Liver (tissue), 9 donors: ENCODE measurements around the gene SERPING1. TPM values are rescaled to one million over a fixed set of nuclear protein-coding genes. Genes with fewer than 3 reads are reported as not detected.

Experiments
- DNase-seq: peaks from one replicate; pipeline ENCODE4 v3.0.0-alpha.2; 2017; ENCODE audit warnings: low spot score
- H3K27ac ChIP-seq, 2 donors: one replicate each; pipeline ENCODE4 v1.7.0; 2013; ENCODE audit warnings: inconsistent platforms in 2 of 2, low read length in 2 of 2, control low read depth in 1 of 2, low read depth in 1 of 2, mild to moderate bottlenecking in 1 of 2
- H3K27me3 ChIP-seq, 4 donors: one replicate each; pipeline versions ENCODE4 v1.6.1 to v1.7.0; 2013; ENCODE audit warnings: low read length in 3 of 4, inconsistent platforms in 1 of 4, mild to moderate bottlenecking in 1 of 4, moderate library complexity in 1 of 4; ENCODE audit not compliant: control insufficient read depth in 4 of 4, insufficient read depth in 4 of 4
- H3K36me3 ChIP-seq, 4 donors: one replicate each; pipeline versions ENCODE4 v1.6.1 to v1.7.0; 2013; ENCODE audit warnings: low read length in 3 of 4, mild to moderate bottlenecking in 3 of 4, low read depth in 1 of 4, moderate library complexity in 1 of 4; ENCODE audit not compliant: control insufficient read depth in 4 of 4, insufficient read depth in 3 of 4
- H3K4me1 ChIP-seq, 4 donors: one replicate each; pipeline versions ENCODE4 v1.6.1 to v1.7.0; 2013; ENCODE audit warnings: low read length in 3 of 4, mild to moderate bottlenecking in 3 of 4, moderate library complexity in 1 of 4; ENCODE audit not compliant: control insufficient read depth in 4 of 4, insufficient read depth in 4 of 4
- H3K4me3 ChIP-seq, 3 donors: one replicate each; pipeline versions ENCODE4 v1.6.1 to v1.7.0; 2013; ENCODE audit warnings: low read length in 3 of 3, control low read depth in 1 of 3, low read depth in 1 of 3, mild to moderate bottlenecking in 1 of 3
- H3K9ac ChIP-seq, 2 donors: one replicate each; pipeline ENCODE4 v1.7.0; 2013; ENCODE audit warnings: low read length in 2 of 2, mild to moderate bottlenecking in 2 of 2, moderate library complexity in 2 of 2, control low read depth in 1 of 2, low read depth in 1 of 2
- H3K9me3 ChIP-seq, 4 donors: one replicate each; pipeline versions ENCODE4 v1.6.1 to v1.7.0; 2013; ENCODE audit warnings: low read length in 3 of 4; ENCODE audit not compliant: control insufficient read depth in 4 of 4
- EGR1 ChIP-seq, 2 donors: IDR thresholded peaks; 2 replicates each; pipeline ENCODE4 v1.6.1; 2016 to 2018; ENCODE audit warnings: antibody characterized with exemption in 2 of 2, low read depth in 2 of 2
- FOXA1 ChIP-seq: IDR thresholded peaks from 2 replicates; pipeline ENCODE4 v1.6.1; 2016; ENCODE audit warnings: antibody characterized with exemption
- FOXA2 ChIP-seq: IDR thresholded peaks from 2 replicates; pipeline ENCODE4 v1.6.1; 2016; ENCODE audit warnings: antibody characterized with exemption
- GABPA ChIP-seq, 2 donors: IDR thresholded peaks in 1 of 2; conservative IDR thresholded peaks in 1 of 2; 2 replicates each; pipeline ENCODE4 v1.6.1; 2016; ENCODE audit warnings: antibody characterized with exemption in 2 of 2, mild to moderate bottlenecking in 1 of 2, moderate library complexity in 1 of 2
- HNF4A ChIP-seq, 2 donors: conservative IDR thresholded peaks; 2 replicates each; pipeline ENCODE4 v1.6.1; 2016; ENCODE audit warnings: antibody characterized with exemption in 2 of 2, mild to moderate bottlenecking in 2 of 2
- HNF4G ChIP-seq: IDR thresholded peaks from 2 replicates; pipeline ENCODE4 v1.6.1; 2016; ENCODE audit warnings: antibody characterized with exemption
- JUND ChIP-seq, 2 donors: IDR thresholded peaks; 2 replicates each; pipeline ENCODE4 v1.6.1; 2016; ENCODE audit warnings: antibody characterized with exemption in 2 of 2
- NR2F2 ChIP-seq: IDR thresholded peaks from 2 replicates; pipeline ENCODE4 v1.6.1; 2016; ENCODE audit warnings: antibody characterized with exemption
- RAD21 ChIP-seq, 2 donors: IDR thresholded peaks; 2 replicates each; pipeline ENCODE4 v1.6.1; 2016; ENCODE audit warnings: antibody characterized with exemption in 2 of 2, mild to moderate bottlenecking in 2 of 2
- RXRA ChIP-seq, 2 donors: IDR thresholded peaks; 2 replicates each; pipeline ENCODE4 v1.6.1; 2017 to 2018; ENCODE audit warnings: antibody characterized with exemption in 2 of 2, mild to moderate bottlenecking in 1 of 2
- SP1 ChIP-seq: IDR thresholded peaks from 2 replicates; pipeline ENCODE4 v1.6.1; 2018; ENCODE audit warnings: antibody characterized with exemption, mild to moderate bottlenecking
- WGBS: extraction: QIAGEN DNeasy Blood & Tissue Kit; methylation state at CpG from one replicate; pipeline ENCODE4 v1.1.7; 2013; 5-methylcytosine and 5-hydroxymethylcytosine counted together
- polyA plus RNA-seq, 2 donors: library from polyadenylated mRNA; stranded (reverse) in 1 of 2; unstranded in 1 of 2; fragments of 200-250 nt in 1 of 2; fragments of >200 nt in 1 of 2; fragmentation: Nextera tagmentation in 1 of 2; extraction: Ambion mirVana in 1 of 2; gene quantifications; one replicate each; pipeline versions ENCODE4 v1.2.1 to v1.2.3, GENCODE V29; 2013 to 2015
- total RNA-seq, 2 donors: library from RNA; depleted of rRNA; stranded (reverse); fragments of >200 nt; gene quantifications; one replicate each; pipeline ENCODE4 v1.2.3, GENCODE V29; 2014
- TF ChIP-seq, protein P1 (sequence below): IDR thresholded peaks from 2 replicates; pipeline ENCODE4 v1.6.1; 2016; ENCODE audit warnings: antibody characterized with exemption
- TF ChIP-seq, protein P2 (sequence below): fragments of 150-350 bp; IDR thresholded peaks from 2 replicates; pipeline ENCODE4 v1.5.1; 2017; ENCODE audit warnings: improper control_type of control experiment, low read depth, low read length; ENCODE audit not compliant: missing input control
- TF ChIP-seq, protein P3 (sequence below): IDR thresholded peaks from 2 replicates; pipeline ENCODE4 v1.6.1; 2016; ENCODE audit warnings: antibody characterized with exemption, mild to moderate bottlenecking
- TF ChIP-seq, protein P4 (sequence below): IDR thresholded peaks from 2 replicates; pipeline ENCODE4 v1.6.1; 2016; ENCODE audit warnings: antibody characterized with exemption
- donor health status: healthy.
- donor health status: healthy.
- donor health status: healthy.
- donor health status: healthy.
- donor health status: healthy.

The SERPING1 gene
- total and polyA plus RNA-seq, 4 donors, result 235 to 2,911 (median 1,514) TPM

DNA sequence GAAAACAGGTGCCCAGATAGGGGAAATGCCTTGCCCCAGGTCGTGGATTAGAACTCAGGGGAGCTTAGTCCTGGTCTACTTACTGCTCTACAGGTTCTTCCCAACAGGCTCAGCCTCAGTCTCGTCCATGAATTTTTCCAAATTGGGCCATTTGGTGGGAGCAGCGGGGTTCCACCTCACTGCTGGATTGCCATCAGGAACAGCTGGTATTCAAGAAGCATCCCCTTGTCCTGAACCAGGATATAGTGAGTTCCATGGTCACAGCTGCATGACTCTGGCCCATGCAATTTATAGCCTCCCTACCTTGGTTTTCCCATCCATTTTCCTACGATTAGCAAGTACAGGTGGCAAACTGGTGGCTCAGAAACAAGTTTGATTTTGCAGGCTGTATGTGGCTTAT, 23.4 kb upstream of the SERPING1 start:
- DNase-seq, result no peak
- no peak overlapping the region for H3K4me3 ChIP-seq
- no peak overlapping the region for H3K9ac ChIP-seq
- no peak overlapping the region for H3K27ac ChIP-seq
- H3K4me1 ChIP-seq, result peaks cover 3 to 7% (median 5%) of the 10 kb centered on the region in 4 donors
- TF ChIP-seq, protein P1, sequence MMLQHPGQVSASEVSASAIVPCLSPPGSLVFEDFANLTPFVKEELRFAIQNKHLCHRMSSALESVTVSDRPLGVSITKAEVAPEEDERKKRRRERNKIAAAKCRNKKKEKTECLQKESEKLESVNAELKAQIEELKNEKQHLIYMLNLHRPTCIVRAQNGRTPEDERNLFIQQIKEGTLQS, result no peak
- TF ChIP-seq, protein P2, sequence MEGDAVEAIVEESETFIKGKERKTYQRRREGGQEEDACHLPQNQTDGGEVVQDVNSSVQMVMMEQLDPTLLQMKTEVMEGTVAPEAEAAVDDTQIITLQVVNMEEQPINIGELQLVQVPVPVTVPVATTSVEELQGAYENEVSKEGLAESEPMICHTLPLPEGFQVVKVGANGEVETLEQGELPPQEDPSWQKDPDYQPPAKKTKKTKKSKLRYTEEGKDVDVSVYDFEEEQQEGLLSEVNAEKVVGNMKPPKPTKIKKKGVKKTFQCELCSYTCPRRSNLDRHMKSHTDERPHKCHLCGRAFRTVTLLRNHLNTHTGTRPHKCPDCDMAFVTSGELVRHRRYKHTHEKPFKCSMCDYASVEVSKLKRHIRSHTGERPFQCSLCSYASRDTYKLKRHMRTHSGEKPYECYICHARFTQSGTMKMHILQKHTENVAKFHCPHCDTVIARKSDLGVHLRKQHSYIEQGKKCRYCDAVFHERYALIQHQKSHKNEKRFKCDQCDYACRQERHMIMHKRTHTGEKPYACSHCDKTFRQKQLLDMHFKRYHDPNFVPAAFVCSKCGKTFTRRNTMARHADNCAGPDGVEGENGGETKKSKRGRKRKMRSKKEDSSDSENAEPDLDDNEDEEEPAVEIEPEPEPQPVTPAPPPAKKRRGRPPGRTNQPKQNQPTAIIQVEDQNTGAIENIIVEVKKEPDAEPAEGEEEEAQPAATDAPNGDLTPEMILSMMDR, result no peak
- TF ChIP-seq NR2F2, result no peak
- 90% methylated on average over 4 of the region's 4 CpGs for WGBS
- no peaks in the 10 kb centered on the region for H3K9me3 ChIP-seq
- no peaks in the 10 kb centered on the region for H3K36me3 ChIP-seq
- H3K27me3 ChIP-seq, result no peaks in the 10 kb centered on the region

DNA sequence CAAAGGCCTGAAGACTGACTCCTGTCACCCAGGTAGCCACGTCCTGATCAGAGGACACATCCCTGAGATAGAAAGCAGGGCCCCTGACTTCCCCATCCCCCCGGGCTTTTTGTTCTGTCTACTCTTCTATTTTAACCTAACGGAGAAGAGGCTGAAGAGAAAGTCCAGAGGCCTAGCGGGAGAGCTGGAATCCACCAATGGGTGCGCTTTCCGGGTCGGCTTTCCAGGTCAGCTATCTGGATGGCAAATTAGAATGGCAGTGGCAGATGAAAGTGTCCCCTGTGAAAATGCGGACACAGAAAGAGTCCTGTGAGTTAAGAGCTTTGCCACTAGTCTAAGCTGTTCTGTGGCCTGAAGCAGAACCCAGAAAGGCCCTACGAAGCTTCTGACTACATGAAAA, 13.1 kb upstream of the SERPING1 start:
- H3K9ac ChIP-seq, result no peak overlapping the region
- 91% methylated on average over 9 of the region's 9 CpGs for WGBS
- H3K9me3 ChIP-seq, result no peaks in the 10 kb centered on the region
- H3K4me3 ChIP-seq, result no peak overlapping the region
- H3K4me1 ChIP-seq, result peaks cover 5 to 17% (median 12%) of the 10 kb centered on the region in 4 donors
- TF ChIP-seq RAD21 (IDR thresholded peaks at IDR 0.05) (no peak), NR2F2 (no peak), HNF4A (conservative IDR thresholded peaks at IDR 0.05) (no peak), FOXA2 (no peak), SP1 (no peak), RXRA (IDR thresholded peaks at IDR 0.05) (no peak), FOXA1 (no peak), JUND (IDR thresholded peaks at IDR 0.05) (no peak), HNF4G (no peak)
- TF ChIP-seq, protein P3, sequence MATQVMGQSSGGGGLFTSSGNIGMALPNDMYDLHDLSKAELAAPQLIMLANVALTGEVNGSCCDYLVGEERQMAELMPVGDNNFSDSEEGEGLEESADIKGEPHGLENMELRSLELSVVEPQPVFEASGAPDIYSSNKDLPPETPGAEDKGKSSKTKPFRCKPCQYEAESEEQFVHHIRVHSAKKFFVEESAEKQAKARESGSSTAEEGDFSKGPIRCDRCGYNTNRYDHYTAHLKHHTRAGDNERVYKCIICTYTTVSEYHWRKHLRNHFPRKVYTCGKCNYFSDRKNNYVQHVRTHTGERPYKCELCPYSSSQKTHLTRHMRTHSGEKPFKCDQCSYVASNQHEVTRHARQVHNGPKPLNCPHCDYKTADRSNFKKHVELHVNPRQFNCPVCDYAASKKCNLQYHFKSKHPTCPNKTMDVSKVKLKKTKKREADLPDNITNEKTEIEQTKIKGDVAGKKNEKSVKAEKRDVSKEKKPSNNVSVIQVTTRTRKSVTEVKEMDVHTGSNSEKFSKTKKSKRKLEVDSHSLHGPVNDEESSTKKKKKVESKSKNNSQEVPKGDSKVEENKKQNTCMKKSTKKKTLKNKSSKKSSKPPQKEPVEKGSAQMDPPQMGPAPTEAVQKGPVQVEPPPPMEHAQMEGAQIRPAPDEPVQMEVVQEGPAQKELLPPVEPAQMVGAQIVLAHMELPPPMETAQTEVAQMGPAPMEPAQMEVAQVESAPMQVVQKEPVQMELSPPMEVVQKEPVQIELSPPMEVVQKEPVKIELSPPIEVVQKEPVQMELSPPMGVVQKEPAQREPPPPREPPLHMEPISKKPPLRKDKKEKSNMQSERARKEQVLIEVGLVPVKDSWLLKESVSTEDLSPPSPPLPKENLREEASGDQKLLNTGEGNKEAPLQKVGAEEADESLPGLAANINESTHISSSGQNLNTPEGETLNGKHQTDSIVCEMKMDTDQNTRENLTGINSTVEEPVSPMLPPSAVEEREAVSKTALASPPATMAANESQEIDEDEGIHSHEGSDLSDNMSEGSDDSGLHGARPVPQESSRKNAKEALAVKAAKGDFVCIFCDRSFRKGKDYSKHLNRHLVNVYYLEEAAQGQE, result no peak
- TF ChIP-seq, protein P1, result no peak
- H3K36me3 ChIP-seq, result no peaks in the 10 kb centered on the region
- H3K27ac ChIP-seq, result no peak overlapping the region
- H3K27me3 ChIP-seq, result no peaks in the 10 kb centered on the region
- no peak for DNase-seq

DNA sequence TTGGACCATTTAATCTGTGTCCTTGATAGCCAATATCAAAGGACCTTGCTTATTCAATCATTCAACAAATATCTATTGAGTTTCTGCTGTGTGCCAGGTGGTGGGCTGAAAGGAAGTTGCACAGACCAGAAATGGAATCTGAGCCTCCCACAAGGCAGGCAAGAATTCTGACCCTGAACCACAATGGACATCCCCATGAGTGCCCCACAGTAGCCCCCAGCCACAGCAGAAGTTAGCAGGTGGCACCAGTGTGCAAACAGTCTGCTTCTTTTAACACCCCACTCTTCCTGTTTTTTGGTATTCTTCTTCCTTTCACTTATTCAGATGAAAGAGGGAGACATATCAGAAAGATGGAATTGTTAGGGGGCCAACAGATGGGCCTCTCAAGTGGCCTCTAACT, 12.2 kb upstream of the SERPING1 start:
- H3K9me3 ChIP-seq, result no peaks in the 10 kb centered on the region
- DNase-seq, result no peak
- H3K9ac ChIP-seq, result no peak overlapping the region
- no peak overlapping the region for H3K27ac ChIP-seq
- peaks cover 5 to 17% (median 12%) of the 10 kb centered on the region in 4 donors for H3K4me1 ChIP-seq
- no peaks in the 10 kb centered on the region for H3K27me3 ChIP-seq
- H3K36me3 ChIP-seq, result no peaks in the 10 kb centered on the region
- no peak overlapping the region for H3K4me3 ChIP-seq
- TF ChIP-seq, protein P4, sequence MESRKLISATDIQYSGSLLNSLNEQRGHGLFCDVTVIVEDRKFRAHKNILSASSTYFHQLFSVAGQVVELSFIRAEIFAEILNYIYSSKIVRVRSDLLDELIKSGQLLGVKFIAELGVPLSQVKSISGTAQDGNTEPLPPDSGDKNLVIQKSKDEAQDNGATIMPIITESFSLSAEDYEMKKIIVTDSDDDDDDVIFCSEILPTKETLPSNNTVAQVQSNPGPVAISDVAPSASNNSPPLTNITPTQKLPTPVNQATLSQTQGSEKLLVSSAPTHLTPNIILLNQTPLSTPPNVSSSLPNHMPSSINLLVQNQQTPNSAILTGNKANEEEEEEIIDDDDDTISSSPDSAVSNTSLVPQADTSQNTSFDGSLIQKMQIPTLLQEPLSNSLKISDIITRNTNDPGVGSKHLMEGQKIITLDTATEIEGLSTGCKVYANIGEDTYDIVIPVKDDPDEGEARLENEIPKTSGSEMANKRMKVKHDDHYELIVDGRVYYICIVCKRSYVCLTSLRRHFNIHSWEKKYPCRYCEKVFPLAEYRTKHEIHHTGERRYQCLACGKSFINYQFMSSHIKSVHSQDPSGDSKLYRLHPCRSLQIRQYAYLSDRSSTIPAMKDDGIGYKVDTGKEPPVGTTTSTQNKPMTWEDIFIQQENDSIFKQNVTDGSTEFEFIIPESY, result no peak
- TF ChIP-seq EGR1 (IDR thresholded peaks at IDR 0.05; ENCODE audit: low read depth in 2 of 2) (no peak), HNF4A (conservative IDR thresholded peaks at IDR 0.05) (no peak), GABPA (IDR thresholded peaks at IDR 0.05 in 1 of 2, conservative IDR thresholded peaks at IDR 0.05 in 1 of 2) (no peak)
- TF ChIP-seq, protein P1, result no peak
